Measurements from ENCODE around the gene ZBTB39.

DNA sequence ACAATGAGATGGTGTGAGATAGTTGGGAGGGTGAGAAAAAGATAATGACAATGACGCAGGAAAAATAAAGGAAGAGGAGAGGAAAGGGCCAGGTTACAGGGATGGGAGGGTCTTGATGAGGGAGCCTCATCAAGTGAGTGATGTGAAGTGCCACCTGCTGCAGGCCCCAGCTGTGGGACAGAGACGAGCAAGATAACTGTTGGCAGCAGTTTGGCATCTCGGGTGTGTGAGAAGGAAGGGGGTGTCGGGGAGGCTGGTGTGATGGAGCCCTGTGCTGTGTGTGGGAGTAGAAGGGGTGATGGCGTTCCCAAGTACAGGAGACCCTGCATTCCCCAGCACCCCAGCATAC lies 21.4 kb upstream of the ZBTB39 start:
- TF ChIP-seq, protein P1, sequence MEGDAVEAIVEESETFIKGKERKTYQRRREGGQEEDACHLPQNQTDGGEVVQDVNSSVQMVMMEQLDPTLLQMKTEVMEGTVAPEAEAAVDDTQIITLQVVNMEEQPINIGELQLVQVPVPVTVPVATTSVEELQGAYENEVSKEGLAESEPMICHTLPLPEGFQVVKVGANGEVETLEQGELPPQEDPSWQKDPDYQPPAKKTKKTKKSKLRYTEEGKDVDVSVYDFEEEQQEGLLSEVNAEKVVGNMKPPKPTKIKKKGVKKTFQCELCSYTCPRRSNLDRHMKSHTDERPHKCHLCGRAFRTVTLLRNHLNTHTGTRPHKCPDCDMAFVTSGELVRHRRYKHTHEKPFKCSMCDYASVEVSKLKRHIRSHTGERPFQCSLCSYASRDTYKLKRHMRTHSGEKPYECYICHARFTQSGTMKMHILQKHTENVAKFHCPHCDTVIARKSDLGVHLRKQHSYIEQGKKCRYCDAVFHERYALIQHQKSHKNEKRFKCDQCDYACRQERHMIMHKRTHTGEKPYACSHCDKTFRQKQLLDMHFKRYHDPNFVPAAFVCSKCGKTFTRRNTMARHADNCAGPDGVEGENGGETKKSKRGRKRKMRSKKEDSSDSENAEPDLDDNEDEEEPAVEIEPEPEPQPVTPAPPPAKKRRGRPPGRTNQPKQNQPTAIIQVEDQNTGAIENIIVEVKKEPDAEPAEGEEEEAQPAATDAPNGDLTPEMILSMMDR (IDR thresholded peaks at IDR 0.05) = no peak
- TF ChIP-seq POLR2A (IDR thresholded peaks at IDR 0.05) = no peak
